ENCODE results near the gene HTR1D. TPM values are rescaled to one million over a fixed set of nuclear protein-coding genes. Genes with fewer than 3 reads are reported as not detected.

Gene HTR1D
- total RNA-seq, 4 donors from 2014 or later, result not detected

GRCh38 chr1:23171181-23171755 lies 46.0 kb downstream of the HTR1D start:
- DNase-seq (ENCODE audit: low spot score) (no peak), ATAC-seq (ENCODE audit: low FRiP score) (no peak)
- TF ChIP-seq, protein P1, sequence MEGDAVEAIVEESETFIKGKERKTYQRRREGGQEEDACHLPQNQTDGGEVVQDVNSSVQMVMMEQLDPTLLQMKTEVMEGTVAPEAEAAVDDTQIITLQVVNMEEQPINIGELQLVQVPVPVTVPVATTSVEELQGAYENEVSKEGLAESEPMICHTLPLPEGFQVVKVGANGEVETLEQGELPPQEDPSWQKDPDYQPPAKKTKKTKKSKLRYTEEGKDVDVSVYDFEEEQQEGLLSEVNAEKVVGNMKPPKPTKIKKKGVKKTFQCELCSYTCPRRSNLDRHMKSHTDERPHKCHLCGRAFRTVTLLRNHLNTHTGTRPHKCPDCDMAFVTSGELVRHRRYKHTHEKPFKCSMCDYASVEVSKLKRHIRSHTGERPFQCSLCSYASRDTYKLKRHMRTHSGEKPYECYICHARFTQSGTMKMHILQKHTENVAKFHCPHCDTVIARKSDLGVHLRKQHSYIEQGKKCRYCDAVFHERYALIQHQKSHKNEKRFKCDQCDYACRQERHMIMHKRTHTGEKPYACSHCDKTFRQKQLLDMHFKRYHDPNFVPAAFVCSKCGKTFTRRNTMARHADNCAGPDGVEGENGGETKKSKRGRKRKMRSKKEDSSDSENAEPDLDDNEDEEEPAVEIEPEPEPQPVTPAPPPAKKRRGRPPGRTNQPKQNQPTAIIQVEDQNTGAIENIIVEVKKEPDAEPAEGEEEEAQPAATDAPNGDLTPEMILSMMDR (IDR thresholded peaks at IDR 0.05), result no peak

- TF ChIP-seq, protein P1 (IDR thresholded peaks at IDR 0.05), result no peak
- peak; percentile 86 for ATAC-seq (ENCODE audit: low FRiP score)
- no peak for DNase-seq (ENCODE audit: low spot score)
Observed at GRCh38 chr1:23169727-23170335, 47.5 kb downstream of the HTR1D start.

DNA sequence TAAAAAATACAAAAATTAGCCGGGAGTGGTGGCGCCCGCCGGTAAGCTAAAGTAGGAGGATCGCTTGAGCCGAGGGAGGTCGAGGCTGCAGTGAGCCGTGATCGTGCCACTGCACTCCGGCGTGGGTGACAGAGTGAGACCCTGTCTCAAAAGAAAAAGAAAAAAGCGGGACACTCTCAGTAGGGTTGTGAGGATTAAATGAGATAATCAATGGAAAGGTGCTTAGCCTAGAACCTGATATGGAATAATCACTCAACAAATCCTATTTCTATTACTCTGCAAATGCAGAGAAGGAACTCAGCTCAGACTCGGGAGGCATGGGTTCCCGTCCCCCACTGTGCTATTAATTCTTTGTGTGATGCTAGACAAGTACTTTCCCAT lies 48.1 kb downstream of the HTR1D start:
- TF ChIP-seq, protein P1 (IDR thresholded peaks at IDR 0.05), result no peak
- ATAC-seq (ENCODE audit: low FRiP score) (no peak), DNase-seq (ENCODE audit: low spot score) (no peak)

GRCh38 chr1:23168445-23169194 lies 48.7 kb downstream of the HTR1D start, which contains the start of gene LUZP1:
Gene LUZP1, minus strand, starts transcription at chr1:23168856.
- peak; percentile 94 for DNase-seq (ENCODE audit: low spot score)
- TF ChIP-seq, protein P1 (IDR thresholded peaks at IDR 0.05), result no peak
- peak; percentile 91 for ATAC-seq (ENCODE audit: low FRiP score)

DNA sequence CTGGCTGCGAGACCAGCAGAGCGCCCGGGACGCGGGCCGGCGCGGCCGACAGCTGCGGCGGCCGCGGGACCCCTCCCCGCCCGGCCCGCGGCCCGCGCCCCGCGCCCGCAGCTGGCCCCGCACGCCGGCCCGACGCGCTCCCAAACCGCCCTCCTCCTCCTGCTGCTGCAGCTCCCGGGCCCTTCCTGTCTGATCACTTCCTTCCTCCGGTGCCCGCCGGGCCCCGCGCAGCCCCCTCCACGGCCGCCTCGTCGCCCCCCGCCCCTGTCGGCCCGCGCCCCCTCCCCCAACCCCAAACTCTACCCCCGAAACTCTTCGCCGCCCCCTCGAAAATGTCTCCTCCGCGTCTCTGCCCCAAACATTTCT lies 49.2 kb downstream of the HTR1D start:
- ATAC-seq (ENCODE audit: low FRiP score) (peak; percentile 16), DNase-seq (ENCODE audit: low spot score) (no peak)
- TF ChIP-seq, protein P1 (IDR thresholded peaks at IDR 0.05), result no peak

DNA sequence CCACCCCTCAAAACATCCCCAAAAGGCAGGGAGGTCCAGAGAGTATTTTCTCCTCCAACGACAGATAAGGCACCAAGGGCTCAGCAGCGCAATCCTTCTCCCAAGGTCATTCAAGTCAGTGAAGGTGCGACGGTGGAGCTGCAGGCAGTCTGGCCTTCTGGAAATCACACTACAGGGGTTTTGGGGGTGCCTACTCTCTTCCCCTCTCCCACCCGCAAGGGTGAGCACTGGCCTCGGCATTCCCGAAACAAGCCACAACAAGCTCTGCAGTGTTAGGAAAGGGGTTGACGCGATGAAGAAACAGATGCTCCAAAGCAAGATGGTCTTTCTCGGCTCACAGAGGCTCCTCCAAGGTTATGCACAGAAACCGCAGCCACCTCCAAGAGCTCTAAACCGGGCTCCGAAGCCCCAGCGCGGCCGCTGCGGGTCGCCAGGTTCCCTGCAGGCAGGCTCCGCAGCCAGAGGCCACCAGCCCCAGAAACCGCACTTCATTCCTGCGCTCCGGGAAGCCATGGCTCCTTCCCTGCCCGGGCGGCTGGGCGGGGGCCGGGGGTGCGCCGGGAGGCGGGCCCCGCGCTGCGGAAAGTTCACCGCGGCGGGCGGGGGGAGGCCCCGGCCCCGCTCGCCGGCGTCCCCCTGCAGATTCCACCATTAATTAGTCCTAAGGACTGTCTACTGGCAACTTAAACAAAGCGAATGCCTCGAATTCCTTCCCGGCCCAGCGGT lies 49.8 kb downstream of the HTR1D start:
- TF ChIP-seq, protein P1 (IDR thresholded peaks at IDR 0.05), result no peak
- ATAC-seq (ENCODE audit: low FRiP score), result peak; percentile 45
- no peak for DNase-seq (ENCODE audit: low spot score)

Data from omental fat pad (tissue), 4 donors.